ENCODE measurements around the gene ASPRV1. TPM values are rescaled to one million over a fixed set of nuclear protein-coding genes. Genes with fewer than 3 reads are reported as not detected.

Gene ASPRV1
- total RNA-seq, 3 donors from 2014 or later: 0.55 to 1.1 (median 0.55) TPM

DNA sequence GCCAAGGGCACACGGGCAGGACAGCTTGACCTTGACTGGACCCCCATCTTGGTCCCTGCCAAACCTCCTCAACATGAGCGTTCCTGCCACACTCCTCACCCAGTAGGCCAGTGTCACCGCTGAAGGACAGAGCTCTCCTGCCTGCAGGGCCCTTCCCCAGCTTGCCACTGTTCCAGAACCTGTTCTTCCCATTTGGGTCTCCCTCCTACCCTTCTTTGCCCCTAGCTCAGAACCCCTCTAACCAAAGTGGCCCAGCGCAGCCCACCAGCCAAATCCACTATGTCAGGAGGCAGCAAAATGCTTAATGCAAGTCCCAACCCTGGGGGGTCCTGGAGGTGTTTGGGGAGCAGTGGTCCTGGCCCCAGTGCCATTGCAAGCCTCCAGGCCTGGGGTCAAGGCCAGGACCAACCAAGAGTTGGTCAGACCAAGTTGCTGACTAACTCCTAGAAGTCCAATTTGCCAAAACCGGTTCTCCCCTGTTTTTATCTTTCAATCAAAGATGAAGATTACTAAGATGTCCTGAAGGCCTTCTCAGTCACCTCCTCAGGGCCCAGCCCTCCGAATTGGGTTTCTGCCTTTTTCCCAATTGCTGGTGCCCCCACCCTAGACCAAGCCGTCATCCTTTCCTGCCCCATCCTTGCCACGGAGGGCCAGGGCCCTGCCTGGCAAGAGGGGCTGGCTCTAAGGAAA lies 4.5 kb upstream of the ASPRV1 start:
- no peaks in the 10 kb centered on the region for H3K36me3 ChIP-seq (ENCODE audit: low read depth)
- DNase-seq: no peak
- H3K4me3 ChIP-seq: no peak overlapping the region
- TF ChIP-seq, protein P1, sequence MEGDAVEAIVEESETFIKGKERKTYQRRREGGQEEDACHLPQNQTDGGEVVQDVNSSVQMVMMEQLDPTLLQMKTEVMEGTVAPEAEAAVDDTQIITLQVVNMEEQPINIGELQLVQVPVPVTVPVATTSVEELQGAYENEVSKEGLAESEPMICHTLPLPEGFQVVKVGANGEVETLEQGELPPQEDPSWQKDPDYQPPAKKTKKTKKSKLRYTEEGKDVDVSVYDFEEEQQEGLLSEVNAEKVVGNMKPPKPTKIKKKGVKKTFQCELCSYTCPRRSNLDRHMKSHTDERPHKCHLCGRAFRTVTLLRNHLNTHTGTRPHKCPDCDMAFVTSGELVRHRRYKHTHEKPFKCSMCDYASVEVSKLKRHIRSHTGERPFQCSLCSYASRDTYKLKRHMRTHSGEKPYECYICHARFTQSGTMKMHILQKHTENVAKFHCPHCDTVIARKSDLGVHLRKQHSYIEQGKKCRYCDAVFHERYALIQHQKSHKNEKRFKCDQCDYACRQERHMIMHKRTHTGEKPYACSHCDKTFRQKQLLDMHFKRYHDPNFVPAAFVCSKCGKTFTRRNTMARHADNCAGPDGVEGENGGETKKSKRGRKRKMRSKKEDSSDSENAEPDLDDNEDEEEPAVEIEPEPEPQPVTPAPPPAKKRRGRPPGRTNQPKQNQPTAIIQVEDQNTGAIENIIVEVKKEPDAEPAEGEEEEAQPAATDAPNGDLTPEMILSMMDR (IDR thresholded peaks at IDR 0.05): no peak
- H3K9me3 ChIP-seq: no peaks in the 10 kb centered on the region
- no peak for ATAC-seq
- H3K4me1 ChIP-seq (ENCODE audit: low read depth): peaks cover 14% of the 10 kb centered on the region
- intact Hi-C loops (cut with DNase I, micrococcal nuclease): no loop called here

DNA sequence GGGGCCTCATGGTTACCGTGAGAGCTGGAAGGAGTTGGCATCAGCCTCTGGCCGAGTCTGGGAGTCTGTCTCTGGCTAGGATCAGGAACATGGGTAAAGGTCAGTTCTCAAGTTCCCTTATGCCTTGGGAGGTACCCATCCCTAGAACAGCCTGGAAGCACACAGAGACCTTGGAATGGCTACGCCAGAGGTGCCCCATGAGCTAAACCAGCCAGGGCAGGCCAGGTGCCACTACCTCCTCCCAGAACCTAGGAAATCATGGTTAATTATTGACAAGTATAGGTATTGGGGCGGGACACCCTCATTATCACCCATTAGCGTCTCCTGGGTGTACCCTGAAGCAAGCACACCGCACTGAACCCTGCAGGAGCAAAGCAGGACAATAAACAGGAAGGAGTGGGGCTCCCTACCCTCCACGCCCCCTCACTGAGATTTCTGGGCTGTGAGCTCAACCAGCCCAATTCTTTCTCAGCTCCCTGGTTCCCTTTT lies 3.0 kb upstream of the ASPRV1 start:
- Histone ChIP-seq H3K9me3 (no peaks in the 10 kb centered on the region), H3K4me1 (ENCODE audit: low read depth) (peaks cover 14% of the 10 kb centered on the region), H3K36me3 (ENCODE audit: low read depth) (no peaks in the 10 kb centered on the region), H3K4me3 (no peak overlapping the region)
- DNase-seq (peak in 2 of 3 donors; percentile 51 to 56), ATAC-seq (peak; percentile 94)
- intact Hi-C loops (cut with DNase I, micrococcal nuclease): no loop called here
- TF ChIP-seq, protein P1 (IDR thresholded peaks at IDR 0.05): no peak

DNA sequence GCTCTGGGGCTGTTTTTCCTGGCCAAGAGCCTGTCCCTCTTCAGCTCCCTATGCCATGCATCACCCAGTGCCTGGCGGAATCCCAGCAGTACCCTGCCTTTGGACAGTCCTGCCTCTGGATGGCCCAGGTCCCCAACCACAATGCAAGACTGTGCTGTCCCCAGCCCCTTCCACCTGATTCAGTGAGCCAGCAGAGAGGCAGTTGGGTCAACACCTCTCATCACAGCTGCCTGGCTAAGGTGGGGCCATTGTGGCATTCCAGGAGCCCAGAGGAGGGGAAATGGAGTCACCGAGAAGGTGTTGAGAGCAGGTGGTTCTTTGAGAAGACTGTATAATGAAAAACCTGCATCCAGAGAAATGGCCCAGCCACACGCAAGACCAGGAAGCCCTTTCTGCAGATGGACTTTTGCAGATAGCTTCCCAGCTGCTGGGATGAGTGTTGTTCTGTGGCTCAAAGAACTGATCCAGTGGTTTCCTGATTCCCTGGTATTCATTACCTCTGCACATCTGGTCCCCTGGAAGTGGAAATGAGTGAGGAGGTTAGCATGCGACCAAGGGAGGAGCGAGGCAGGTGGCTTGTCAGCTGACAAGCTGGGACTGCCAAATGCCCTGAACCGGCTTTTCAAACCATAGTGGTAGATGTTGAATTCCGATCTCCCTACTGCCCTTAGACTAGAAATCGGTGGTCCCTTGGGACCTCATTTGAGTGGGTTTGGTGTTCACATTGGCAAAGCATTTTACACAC lies 1.7 kb upstream of the ASPRV1 start:
- no peak for ATAC-seq
- Histone ChIP-seq H3K36me3 (ENCODE audit: low read depth) (no peaks in the 10 kb centered on the region), H3K4me3 (no peak overlapping the region), H3K9me3 (no peaks in the 10 kb centered on the region), H3K4me1 (ENCODE audit: low read depth) (peaks cover 14% of the 10 kb centered on the region)
- no peak for DNase-seq
- intact Hi-C loops (cut with DNase I, micrococcal nuclease): no loop called here
- TF ChIP-seq, protein P1 (IDR thresholded peaks at IDR 0.05): no peak

DNA sequence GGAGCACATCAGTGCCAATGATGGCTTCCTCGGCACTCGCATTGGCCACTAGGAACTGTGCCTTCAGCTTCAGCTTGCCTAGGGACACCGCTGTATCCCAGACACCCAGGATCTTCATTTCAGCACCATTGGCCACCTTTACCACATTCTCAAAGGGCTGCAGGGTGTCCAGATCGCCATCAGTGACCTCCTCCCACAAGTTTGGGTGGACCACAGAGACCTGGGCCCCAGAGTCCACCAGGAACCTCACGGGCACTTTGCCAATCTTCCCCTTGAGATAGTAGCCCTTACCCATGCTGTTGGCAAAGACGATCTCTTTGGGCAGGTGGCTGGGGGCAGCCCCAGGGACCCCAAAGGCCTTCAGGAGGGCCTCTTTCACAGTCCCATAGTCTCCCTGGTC lies 610 bp downstream of the ASPRV1 start:
- intact Hi-C loops (cut with DNase I, micrococcal nuclease): no loop called here
- Histone ChIP-seq H3K36me3 (ENCODE audit: low read depth) (no peaks in the 10 kb centered on the region), H3K4me1 (ENCODE audit: low read depth) (peaks cover 14% of the 10 kb centered on the region), H3K9me3 (no peaks in the 10 kb centered on the region), H3K4me3 (no peak overlapping the region)
- TF ChIP-seq, protein P1 (IDR thresholded peaks at IDR 0.05): no peak
- DNase-seq (no peak), ATAC-seq (no peak)

DNA sequence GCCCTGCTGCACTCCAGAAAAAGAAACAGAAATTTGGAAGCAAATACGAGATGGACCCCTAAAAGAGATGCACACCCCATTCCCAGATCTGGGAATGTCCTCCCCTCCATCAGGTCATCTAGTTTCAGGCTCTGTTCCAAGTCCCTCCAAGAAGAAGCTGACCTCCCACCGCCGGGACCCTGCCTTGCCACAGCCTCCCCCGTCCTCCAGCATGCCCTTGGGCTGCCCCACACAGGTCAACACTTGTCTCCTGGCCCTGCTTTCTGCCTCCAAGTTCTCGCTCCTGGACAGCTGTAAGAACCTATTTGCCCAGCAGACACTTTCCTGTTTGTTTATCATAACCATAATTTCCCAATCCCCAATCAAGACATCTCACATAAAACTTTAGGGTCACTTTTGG lies 2.0 kb downstream of the ASPRV1 start:
- intact Hi-C loops (cut with DNase I, micrococcal nuclease): no loop called here
- TF ChIP-seq, protein P1 (IDR thresholded peaks at IDR 0.05): no peak
- Histone ChIP-seq H3K36me3 (ENCODE audit: low read depth) (no peaks in the 10 kb centered on the region), H3K4me1 (ENCODE audit: low read depth) (peaks cover 9% of the 10 kb centered on the region), H3K4me3 (no peak overlapping the region), H3K9me3 (no peaks in the 10 kb centered on the region)
- DNase-seq (no peak), ATAC-seq (no peak)
